Upper lobe of right lung (tissue), 1 donor: Measurements from ENCODE around the gene ZIC4. TPM values are rescaled to one million over a fixed set of nuclear protein-coding genes. Genes with fewer than 3 reads are reported as not detected.

ENCODE experiments used
- ATAC-seq: fragments of 200-7000 bp; cut with Tn5 transposase; one replicate; pipeline ENCODE4 v1.9.1; 2020; ENCODE audit warnings: mild to moderate bottlenecking, moderate library complexity
- DNase-seq: peaks from one replicate; pipeline ENCODE4 v3.0.0-alpha.2; 2020
- H3K27ac ChIP-seq: fragments of 200-600 bp; one replicate; pipeline ENCODE4 v1.8.0; 2022
- H3K27me3 ChIP-seq: fragments of 200-600 bp; one replicate; pipeline ENCODE4 v1.8.0; 2022; ENCODE audit warnings: mild to moderate bottlenecking
- H3K36me3 ChIP-seq: fragments of 200-600 bp; one replicate; pipeline ENCODE4 v1.8.0; 2022
- H3K4me1 ChIP-seq: fragments of 200-600 bp; one replicate; pipeline ENCODE4 v1.8.0; 2022
- H3K4me3 ChIP-seq: fragments of 200-600 bp; one replicate; pipeline ENCODE4 v1.8.0; 2022; ENCODE audit warnings: mild to moderate bottlenecking
- H3K9me3 ChIP-seq: fragments of 200-600 bp; one replicate; pipeline ENCODE4 v1.8.0; 2022
- CTCF ChIP-seq: fragments of 200-600 bp; IDR thresholded peaks from one replicate; pipeline ENCODE4 v1.8.0; 2022; ENCODE audit warnings: antibody characterized with exemption
- intact Hi-C: fragments of 100-400 bp; cut with DNase I; formaldehyde crosslinking; loops from one replicate; pipeline ENCODE4 v1.11.0; 2022
- total RNA-seq: library from RNA; stranded (reverse); fragmentation: NEBNext Ultra II Directional; extraction: Animal tissue kit (Norgen Biotek cat#: 25700); gene quantifications from one replicate; pipeline ENCODE4 v1.2.1, GENCODE V29; 2021
- donor health status: DM: no; HTN: yes; CAD: no; lungs with severe emphysema.

ZIC4 gene
- total RNA-seq, 1 donor from 2014 or later = not detected

- ATAC-seq = no peak
- H3K4me3 ChIP-seq = no peak overlapping the region
- no peaks in the 10 kb centered on the region for H3K9me3 ChIP-seq
These were observed 9.0 kb downstream of the ZIC4 start for GRCh38 chr3:147397155-147397874.

GRCh38 chr3:147396712-147397046 is 9.7 kb downstream of the ZIC4 start:
- intact Hi-C loops = no loop called here

More at GRCh38 chr3:147397155-147397874, 9.0 kb downstream of the ZIC4 start:
- Histone ChIP-seq H3K36me3 (no peaks in the 10 kb centered on the region), H3K4me1 (peaks cover 4% of the 10 kb centered on the region), H3K27ac (no peak overlapping the region), H3K27me3 (peaks cover 89% of the 10 kb centered on the region)
- DNase-seq = no peak
- intact Hi-C loops = no loop called here
- TF ChIP-seq CTCF = no peak

GRCh38 chr3:147395899-147396711 is 10.2 kb downstream of the ZIC4 start:
- Histone ChIP-seq H3K4me3 (no peak overlapping the region), H3K4me1 (peaks cover 12% of the 10 kb centered on the region), H3K27me3 (peaks cover 95% of the 10 kb centered on the region), H3K27ac (no peak overlapping the region), H3K36me3 (no peaks in the 10 kb centered on the region), H3K9me3 (no peaks in the 10 kb centered on the region)
- intact Hi-C loops = no loop called here
- no peak for ATAC-seq
- no peak for DNase-seq
- TF ChIP-seq CTCF = no peak

More at GRCh38 chr3:147396712-147397046, 9.7 kb downstream of the ZIC4 start:
- Histone ChIP-seq H3K27ac (no peak overlapping the region), H3K4me1 (peaks cover 11% of the 10 kb centered on the region), H3K9me3 (no peaks in the 10 kb centered on the region), H3K36me3 (no peaks in the 10 kb centered on the region), H3K27me3 (peaks cover 89% of the 10 kb centered on the region), H3K4me3 (no peak overlapping the region)
- no peak for ATAC-seq
- no peak for DNase-seq
- TF ChIP-seq CTCF = no peak

- ATAC-seq = no peak
- Histone ChIP-seq H3K9me3 (no peaks in the 10 kb centered on the region), H3K27ac (no peak overlapping the region), H3K4me3 (no peak overlapping the region), H3K36me3 (no peaks in the 10 kb centered on the region), H3K27me3 (peaks cover 100% of the 10 kb centered on the region), H3K4me1 (peaks cover 12% of the 10 kb centered on the region)
- DNase-seq = no peak
- no peak for TF ChIP-seq CTCF
- intact Hi-C loops = no loop called here
These were observed 11.5 kb downstream of the ZIC4 start for GRCh38 chr3:147394884-147395225.

GRCh38 chr3:147393943-147394883 is 12.1 kb downstream of the ZIC4 start:
- no peaks in the 10 kb centered on the region for H3K9me3 ChIP-seq
- no peak for TF ChIP-seq CTCF
- peak overlapping the region; percentile 29 for H3K4me3 ChIP-seq
- peaks cover 12% of the 10 kb centered on the region for H3K4me1 ChIP-seq
- ATAC-seq (no peak), DNase-seq (no peak)
- H3K36me3 ChIP-seq = no peaks in the 10 kb centered on the region
- no peak overlapping the region for H3K27ac ChIP-seq
- H3K27me3 ChIP-seq = peaks cover 100% of the 10 kb centered on the region
- intact Hi-C loops = no loop called here
